Measurements from ENCODE around the gene UBE2F.

Gene UBE2F

DNA sequence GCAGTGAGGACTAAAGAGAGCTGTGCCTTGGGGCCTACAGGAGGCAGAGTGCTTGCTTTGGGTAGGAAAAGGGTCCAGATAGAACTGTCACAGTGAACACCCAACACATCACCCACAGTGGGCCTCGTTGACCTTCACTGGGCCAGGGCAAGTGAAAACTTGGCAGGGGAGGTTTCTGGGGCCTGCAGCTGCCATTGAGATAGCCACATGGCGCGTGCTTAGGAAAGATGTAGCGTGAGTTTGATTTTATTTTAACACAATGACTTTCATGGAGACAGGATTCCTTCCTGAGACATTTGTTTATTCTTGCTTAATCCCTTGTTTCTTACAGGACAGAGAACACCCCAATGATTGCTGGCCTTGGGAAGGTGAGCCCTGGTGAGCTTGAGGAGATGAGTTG lies 124.1 kb downstream of the UBE2F start:
- DNase-seq (ENCODE audit: insufficient read length, low spot score), result no peak
- no peak for FAIRE-seq
- TF ChIP-seq POLR2A (IDR thresholded peaks at IDR 0.05; ENCODE audit: low read depth, low read length), result no peak

DNA sequence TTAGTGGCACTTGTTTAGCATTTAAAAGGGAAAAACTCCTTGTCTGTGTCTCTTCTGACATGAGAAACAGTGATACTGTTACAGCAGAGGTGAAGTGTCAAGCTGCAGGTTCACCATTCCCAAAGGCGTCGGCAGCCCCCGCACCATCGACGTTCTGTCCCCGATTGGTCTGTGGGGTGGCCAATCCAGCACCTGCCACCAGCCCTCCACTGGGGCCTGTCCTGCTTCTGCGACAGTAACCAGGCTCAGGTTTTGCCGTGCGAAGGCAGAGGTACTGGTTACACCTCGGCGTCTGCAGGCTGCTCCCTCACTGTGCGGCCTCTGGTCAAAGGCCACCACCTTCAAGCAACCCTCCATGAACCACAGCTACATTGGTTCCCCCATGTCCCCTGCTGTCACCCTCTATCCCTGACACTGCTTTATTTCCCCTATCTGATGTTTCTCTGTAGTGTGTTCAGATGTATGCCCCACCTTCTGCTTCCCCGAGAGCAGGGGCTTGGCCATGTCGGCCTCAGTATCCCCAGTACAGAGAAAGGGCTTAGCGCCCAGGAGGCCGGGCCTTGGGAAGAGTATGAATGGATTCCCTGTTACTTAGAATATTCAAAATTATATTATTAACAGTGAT lies 124.7 kb downstream of the UBE2F start:
- no peak for TF ChIP-seq POLR2A (IDR thresholded peaks at IDR 0.05; ENCODE audit: low read depth, low read length)
- DNase-seq (ENCODE audit: insufficient read length, low spot score) (no peak), FAIRE-seq (no peak)

All from H54 (cell line).